SU-DHL-6 (cell line): ENCODE measurements around the gene RALGPS1.

Experiments used
- CTCF ChIP-seq: fragments of 200-600 bp; sonication (generic); IDR thresholded peaks from one replicate; pipeline ENCODE4 v1.5.1; 2017; ENCODE audit warnings: antibody characterized with exemption, mild to moderate bottlenecking, low read length, moderate library complexity; ENCODE audit not compliant: insufficient read depth, poor library complexity, severe bottlenecking
- EZH2phosphoT487 ChIP-seq: fragments of 200-600 bp; sonication (generic), shearing (Covaris generic); conservative IDR thresholded peaks from 2 replicates; pipeline ENCODE4 v1.6.1; 2018; ENCODE audit warnings: mild to moderate bottlenecking, antibody characterized with exemption, low read length, moderate library complexity, mixed read lengths

- no peak for TF ChIP-seq CTCF
- TF ChIP-seq EZH2phosphoT487, result no peak
These were observed 97.7 kb downstream of the RALGPS1 start for GRCh38 chr9:127012250-127012649.
